NCI-H146 (cell line): ENCODE measurements around the gene DDO.

ENCODE experiments used
- DNase-seq: peaks from one replicate; lab custom pipeline; 2025; lab: John Stamatoyannopoulos, UW

DDO gene

DNA sequence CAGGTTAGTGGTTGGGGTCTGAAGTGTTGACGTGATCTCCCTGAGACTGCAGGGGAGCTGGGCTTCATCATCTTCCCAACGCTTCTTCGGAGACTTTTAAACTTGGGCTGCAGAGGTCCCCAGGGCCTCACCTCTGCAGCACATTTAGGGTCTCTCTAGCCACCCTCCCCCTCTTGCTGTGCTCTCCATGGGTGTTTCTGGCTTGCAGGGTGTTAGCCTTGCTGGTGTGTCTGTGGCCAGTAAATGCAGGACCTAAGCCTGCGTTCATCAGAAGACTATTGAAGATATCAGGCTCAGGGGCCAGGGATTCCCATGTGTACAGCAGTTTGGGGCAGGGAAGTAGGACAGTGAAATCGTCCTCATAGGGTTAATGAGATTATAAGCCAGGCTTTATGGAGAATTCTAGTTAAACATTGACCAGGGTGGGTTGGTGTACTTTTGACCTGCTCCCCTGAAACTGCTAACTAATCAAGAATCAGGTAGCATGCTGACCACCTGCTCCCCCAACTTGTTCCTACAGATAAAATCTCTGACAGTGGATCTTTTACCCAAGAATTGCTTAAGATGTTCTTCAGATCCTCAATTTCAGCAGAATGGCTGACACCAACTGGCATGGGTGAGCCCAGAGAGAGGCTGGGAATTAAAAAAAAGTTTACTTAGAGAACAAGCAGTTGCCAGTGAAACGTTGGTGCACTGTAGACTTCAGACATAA lies 3.8 kb upstream of the DDO start:
- DNase-seq = no peak

DNA sequence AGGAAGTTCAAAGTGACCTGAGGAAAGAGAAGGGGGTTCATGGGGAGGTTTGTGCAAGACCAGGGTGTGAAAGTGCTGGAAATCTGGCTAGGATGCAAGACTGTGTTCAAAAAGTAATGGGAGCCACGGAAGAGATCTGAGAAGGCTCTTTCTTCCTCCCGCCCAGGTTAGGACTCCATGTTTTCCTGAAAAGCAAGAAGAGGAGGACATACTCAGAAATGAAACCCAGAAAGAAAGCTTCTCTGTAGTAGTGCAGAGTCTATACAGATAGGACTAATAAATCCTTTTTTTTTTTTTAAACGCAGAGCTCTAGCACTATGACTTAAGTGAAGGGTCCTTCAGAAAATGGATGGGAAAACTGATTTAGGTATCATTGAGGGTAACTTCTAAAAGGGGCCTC lies 3.2 kb upstream of the DDO start:
- DNase-seq = no peak

DNA sequence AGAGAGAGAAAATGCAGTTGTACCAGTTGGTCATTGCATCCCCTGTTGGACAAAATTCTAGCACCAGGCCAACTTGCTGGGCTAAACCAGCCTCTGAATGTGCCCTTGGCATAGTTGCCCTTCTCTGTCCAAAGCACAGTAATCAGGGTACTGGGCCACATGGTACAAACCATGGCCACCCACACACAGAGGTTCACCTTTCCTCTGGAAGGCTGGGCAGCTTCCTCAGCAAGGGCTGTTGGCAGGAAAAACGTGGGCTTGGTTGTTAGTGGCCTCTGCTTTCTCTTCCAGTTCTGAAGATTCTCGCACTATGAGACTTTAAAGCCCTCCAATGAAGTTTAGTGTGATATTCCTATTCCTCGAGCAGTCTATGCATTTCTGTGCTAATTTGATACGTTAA lies 706 bp downstream of the DDO start:
- no peak for DNase-seq

DNA sequence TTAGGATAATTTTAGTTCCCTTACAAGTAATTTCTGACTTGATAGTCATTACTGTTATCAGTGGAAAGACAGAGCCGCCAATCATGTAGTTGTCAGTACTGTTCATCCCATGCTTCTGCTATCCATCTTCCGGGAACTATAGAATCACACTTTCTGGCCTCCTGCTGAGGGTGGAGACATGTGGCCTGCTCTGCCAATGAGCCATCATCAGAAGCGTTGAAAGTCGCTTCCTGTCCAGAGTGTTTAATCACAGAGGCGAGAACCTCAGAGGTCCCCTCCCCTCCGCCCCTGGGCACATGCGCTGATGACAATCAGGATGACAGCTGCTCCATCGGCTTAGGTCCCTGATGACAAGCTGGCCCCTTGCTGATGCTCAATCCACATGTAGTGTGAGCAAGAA lies 3.0 kb downstream of the DDO start:
- peak; percentile 17 for DNase-seq

DNA sequence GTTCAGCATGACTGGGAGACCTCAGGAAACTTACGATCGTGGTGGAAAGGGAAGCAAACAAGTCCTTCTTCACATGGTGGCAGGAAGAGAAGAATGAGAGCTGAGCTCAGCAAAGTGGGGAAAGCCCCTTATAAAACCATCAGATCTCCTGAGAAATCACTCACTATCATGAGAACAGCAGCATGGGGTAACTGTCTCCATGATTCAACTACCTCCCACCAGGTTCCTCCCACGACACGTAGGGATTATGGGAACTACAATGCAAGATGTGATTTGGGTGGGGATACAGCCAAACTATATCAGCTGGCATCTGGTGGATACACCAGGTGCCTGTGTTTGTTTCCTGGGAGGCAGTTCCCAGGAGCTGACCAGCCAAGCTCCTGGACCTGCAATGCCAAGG lies 4.9 kb downstream of the DDO start:
- DNase-seq = no peak

DNA sequence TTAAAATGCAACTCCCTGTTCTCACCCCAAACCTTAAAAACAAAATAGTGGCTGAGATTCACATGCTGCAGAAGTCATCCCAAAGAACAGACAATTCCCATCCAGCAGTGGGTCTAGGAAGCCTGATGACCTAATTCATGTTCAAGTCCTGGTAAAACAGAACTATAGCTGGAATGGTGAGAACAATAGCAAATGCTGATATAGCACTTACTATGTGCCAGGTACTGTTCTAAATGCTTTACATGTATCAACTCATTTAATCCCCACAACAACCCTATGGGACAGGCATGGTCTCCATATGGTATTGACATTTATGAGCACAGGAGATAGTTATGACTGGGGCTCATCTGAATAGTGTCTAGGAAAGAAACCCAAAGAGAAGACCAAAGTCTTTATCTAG lies 5.6 kb downstream of the DDO start:
- no peak for DNase-seq

DNA sequence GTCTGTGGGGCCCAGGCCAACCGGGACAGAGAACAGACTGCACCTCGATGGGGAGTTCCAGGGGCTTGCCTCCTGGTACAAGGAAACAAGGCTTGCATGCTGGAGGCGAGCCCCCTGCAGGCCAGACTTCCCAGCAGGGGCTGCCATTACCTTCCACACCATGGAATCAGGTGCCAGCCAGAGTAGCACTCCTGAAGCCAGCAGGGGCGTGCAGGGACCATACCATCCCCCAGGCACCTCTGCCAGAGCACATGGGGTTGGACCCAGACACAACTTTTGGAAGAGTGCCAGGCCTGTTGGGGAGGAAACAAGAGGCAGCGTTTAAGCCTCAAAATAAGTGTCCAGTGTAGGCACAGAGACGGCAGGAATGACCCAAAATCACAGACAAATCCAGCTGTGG lies 6.5 kb downstream of the DDO start:
- DNase-seq = peak; percentile 54

DNA sequence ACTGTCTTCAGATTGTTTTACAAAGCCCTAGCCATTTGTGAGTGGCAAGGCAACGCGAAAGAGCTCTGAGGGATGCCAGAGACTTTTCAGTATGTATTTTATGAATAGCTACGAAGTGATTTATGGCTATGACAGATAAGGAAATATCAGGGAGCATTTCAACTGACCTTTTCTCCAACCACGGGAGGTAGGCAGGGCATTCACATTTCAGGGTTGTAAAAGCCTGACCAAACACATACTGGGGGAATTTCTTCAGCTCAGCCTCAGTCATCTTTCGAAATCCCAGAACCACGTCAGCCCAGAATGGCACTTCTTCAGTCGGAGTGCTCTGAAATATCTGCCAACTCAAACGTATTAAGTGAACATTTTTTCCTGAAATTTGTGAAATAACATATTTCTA lies 10.8 kb downstream of the DDO start:
- no peak for DNase-seq

DNA sequence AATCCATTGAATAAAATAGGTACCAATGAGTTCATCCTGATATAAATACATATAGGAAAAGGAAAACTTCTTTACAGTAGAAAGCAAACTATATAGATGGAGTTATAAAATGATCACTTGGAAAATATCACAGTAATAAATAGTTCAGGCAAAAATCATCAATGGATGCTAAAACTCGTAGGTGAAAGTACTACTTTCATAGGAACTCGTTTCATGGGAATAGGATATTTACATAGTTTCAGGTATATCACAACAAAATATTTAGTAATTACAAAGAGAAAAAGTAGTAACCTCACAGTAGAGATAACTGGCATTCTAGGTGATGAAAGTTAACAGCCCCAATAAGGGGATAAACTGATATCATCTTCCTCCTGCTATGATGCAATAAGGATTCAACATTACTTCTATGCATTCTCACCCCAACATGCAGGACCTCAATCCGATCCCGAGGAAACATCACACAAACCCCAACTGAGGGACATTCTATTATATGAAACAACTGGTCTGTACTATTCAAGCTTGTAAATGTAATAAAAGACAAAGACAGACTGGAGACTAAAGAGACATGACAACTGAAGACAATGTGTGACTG lies 13.7 kb downstream of the DDO start:
- DNase-seq = no peak

DNA sequence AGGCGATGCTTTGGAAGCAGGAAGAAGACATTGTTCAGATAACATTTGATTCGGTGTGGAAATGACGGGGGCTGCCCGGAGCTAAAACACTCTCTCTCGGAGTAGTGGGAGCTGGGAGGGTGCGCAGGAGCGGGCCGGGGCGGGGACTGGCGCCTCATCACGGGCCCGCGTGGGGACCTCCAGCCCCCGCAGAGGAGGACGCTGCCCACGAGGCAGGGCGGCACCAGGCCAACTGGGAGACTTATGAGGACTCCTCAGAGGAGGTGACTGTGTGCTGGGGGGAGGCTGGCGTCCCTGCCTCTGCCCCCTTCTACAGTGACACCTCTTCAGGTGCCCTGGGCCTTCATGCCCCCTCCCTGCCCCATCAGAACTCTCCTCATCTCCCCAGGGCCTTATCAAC lies 15.2 kb downstream of the DDO start:
- no peak for DNase-seq

DNA sequence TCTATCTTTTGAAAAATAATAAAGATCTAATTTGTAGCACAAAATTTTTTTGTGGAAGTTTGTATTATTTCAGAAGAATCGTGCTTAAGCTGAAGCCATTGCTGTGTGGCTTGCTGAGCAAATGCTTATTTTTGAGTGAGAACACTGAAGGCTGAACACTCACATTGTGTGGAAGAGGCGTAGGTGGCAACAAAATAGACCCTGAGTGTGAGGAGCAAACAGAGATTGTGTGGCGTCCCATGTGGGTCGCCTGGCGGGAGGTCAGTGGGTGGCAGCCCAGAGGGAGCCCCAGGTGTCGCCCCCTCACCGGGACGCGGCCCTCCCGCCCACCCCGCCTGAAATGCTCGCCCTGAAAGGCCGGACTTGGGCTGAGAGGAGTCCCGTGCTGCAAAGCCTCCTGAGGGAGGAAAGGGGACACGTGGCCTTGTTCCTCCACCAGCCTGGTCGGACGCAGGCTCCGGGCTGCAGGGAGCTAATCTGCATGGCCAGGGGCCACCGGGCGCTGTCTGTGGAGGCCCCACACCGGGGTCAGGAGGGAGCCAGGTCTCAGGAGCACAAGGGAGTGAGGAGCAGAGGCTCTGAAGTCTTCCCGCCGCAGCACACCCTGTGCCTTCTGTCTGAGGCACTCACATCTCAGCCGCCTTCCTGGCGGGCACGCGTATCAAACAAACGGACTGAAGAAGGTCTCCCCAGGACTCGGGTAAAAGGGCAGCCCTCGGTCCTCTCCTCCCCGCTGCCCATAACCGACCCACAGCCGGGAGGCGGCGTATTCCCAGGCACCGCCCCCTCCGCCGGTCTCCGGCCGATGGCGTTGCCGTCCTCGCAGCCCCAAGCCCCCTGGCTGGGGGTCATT lies 15.9 kb downstream of the DDO start:
- DNase-seq = no peak

DNA sequence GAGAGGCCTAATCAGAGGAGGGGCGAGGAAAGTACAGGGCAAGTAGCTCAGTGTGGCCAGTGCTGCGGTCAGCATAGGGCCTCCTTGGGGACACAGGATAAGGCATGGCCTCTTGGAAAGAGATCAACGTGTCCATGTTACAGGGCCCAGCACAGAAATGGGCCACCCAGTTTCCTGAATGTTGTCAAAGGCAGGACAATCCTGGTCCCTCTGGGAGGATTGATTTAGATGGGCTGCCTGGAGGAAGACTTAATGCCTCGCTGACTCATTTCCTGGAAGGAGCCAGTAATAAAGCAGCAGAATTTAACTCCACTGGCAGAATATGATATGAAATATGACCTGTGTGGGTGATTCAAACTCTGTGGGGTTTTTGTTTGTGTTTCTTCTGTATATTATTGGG lies 16.6 kb downstream of the DDO start:
- DNase-seq = no peak

DNA sequence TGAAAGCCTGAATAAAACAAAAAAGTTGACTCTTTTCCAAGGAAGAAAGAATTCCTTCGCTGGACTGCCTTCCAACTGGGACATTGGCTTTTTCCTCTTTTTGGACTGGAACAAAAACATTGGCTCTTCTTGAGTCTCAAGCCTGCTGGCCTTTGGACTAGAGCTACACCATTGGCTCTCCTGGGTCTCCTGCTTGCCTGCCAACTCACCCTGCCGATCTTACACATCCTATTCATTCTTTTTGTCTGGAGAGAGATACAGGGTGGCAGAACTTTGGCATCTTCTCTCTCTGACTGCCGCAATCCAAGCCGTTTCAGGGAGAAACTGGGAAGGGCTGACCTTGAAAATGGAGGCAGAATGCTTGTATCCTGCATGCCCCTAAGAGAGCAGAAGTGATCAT lies 20.2 kb downstream of the DDO start:
- DNase-seq = no peak

DNA sequence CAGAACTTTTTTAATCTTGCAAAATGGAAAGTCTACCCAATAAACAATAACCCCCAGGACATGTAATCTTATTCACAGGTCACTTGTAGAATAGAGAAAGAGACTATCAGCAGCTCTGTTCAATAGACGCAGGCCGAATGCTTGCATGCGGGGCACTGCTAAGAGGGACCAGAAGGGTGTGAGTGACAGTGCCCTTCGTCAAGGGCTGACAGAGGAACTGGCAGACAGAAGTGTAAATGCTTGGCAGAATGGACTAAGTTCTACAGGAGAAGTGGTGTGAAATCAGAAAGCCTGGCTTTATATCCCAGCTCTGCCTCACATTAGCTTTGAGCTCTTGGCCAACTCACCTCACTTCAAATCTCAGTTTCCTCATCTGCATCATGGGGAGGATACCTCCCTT lies 21.0 kb downstream of the DDO start:
- no peak for DNase-seq

DNA sequence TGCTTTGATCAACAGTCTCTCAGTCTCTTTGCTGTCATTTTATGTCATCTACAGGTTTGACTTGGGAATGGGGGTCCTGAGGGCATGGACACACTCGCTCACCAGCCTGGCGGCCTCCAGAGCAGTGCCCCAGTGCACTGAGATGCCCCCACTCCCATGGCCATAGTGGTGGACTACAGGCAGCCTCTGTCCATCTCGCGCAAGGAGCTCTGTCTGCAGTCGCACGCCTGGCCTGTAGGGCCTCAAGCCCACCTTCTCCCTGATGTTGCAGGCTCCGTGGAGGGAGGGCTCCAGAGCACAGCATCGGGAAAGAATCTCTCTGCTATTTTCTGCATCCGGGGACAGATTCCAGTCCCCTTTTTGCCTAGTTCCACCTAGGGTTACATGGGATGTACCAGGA lies 22.6 kb downstream of the DDO start:
- no peak for DNase-seq

DNA sequence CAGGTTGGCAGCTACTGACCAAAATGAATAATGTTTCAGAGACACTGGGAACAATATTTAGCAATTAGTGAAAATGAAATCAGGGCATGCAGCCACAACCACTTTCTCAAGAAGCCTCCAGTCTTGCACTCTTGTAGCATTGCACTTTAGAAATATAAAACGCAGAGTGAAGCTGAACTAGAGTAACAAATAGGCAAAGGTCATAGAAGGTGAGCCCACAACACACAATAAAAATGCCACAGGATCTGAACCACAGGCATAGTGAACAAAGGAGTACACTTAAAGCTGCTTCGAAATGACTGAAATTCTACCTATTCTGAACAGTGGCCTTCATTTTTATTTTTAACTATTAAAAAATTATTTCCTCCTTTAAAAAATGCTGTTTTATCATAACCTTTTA lies 25.0 kb downstream of the DDO start:
- DNase-seq = no peak

DNA sequence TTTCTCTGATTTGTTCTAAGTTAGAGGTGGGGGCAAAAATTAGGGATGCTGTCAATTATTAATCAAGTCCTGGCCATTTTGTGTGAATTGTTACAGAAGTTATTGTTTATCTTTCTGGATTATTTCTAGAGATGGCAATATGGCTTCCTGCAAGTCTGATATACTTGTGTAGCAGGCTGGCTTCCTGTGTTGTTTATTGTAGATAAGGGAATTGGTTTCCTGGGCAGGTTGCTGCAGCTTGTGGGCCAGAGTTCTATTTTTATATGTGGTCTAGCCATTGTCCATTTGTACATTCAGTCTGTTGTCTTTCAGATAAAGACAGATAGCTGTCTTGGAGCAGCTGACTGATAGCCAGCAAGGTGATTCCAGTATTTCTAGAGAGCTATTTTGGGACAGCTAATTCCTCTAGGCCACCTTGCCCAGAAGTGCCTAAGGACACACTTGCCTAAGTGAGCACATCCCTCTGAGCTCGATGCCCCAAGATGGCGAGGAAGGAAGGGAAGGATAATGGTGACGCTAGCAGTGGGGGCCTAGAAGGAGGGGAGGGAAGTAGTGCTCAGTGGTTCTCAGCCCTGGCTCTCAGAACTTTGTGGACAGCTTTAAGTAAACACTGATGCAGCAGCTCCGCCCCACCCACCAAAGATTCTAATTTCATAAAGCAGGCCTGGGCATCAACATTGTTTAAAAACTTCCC lies 25.5 kb downstream of the DDO start:
- DNase-seq = peak; percentile 44

DNA sequence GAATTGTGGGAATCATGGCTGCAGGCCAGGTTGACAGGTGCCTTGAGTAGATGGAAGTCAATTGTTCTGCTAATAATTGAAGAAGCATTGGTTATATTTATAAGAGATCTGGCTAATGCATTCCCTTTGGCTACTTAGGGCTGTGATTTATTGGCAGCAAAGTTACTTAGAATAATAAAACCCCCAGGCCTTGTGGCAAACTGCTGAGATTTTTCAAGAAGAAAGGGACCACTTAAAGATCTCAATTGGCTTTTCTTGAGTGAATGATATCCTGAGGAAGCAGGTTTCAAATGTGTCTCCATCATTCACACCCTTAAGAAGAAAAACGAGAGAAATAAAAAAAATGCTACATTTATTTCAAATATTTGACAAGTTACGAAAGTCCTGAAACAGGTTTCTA lies 27.4 kb downstream of the DDO start:
- no peak for DNase-seq

DNA sequence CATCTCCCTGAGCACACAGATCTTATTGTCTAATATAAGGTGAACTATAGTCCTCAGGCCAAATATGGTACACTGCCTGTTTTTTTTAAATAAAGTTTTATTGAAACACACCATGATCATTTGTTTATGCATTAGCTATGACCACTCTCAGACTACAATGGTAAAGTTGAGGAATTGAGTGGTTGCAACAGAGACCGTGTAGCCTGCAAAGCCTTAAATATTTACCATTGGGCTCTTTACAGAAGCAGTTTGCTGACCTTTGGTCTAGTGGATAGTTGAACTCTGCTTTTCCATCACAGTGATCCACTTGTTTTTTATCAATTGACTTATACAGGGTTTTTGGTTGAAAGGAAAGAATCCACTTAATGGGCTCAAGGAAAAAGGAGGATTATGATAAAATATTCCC lies 29.9 kb downstream of the DDO start:
- no peak for DNase-seq

DNA sequence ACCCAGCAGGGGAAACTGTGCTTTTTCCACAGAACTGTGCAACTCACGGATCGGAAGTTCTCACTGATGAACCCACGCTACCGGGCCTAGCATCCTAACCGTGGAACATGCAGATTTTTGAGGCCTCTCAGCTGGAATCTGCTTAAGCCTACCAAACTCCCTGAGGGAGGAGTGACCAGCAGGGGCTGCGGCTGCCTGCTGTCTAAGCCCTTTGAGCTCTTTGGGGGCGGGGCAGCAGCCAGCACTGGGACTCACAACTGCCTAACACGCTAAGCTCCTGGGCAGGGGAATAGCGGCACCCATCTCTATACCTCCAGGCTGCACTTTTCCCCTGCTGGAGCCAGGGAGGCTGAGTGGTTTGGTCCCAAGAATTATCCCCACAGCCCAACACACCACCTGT lies 36.8 kb downstream of the DDO start:
- DNase-seq = no peak

DNA sequence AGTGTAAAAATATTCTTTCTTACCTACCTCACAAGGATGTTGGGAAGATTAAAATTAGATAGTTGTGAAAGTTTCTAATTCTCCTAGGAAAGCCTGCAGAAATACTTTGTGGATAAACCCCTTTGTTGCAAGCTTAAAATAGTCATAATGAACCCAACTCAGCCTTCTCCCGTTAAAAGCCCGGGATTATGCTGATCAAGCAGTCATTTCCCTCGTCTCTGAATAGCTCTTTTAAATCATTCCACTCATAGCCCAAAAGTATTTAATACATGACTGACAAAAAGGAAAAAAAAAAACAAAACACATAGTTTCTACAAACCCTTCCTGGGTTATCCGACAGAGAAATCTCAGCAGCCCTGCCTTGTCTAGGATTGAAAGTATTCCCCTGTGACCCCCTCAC lies 46.3 kb downstream of the DDO start:
- DNase-seq = no peak

DNA sequence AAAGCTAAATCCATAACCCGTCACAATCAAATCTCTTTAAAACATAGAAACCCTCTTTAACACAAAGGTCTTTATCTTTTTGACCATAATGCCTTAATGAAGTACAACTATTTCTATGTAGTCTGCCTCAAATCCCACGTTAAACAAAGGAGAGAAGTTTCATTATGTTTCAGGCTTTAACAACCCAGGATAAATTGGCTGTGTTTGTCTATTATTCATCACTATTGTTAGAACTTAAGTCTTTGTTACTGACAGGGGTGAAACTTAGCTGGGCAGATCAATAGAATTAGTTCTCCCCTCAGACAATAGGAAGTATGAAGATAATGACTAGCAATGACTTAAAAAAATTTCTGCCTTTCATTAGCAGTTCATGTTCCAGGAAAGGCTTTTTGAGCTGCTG lies 47.1 kb downstream of the DDO start:
- no peak for DNase-seq

DNA sequence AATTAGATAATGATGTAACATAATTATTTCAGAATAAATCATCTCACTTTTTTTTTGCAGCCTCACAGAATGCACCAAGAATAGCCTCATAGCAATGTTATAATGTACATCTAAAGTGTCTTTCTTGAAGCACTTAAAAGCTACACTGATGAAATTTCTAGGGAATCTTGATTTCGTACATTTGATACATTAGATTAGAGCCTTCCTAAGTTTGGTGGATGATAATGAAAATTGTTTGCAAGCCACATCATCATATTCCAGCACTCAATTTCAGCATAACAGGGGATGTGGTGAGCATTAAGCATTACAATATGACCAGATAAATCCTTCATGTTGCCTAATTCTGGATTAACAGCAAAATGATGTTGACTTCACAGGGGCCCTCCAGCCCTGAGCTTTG lies 47.5 kb downstream of the DDO start:
- no peak for DNase-seq
